GM12875 (cell line): ENCODE results near the gene BNC2.

Experiments
- H3K4me3 ChIP-seq: one replicate; pipeline ENCODE4 v1.5.1; 2011; ENCODE audit warnings: low read depth, low read length, control low read depth
- CTCF ChIP-seq: IDR thresholded peaks from 2 replicates; pipeline ENCODE4 v1.5.1; 2011; ENCODE audit warnings: low read depth, mild to moderate bottlenecking, control low read depth, inconsistent platforms, low read length, moderate library complexity, borderline replicate concordance; ENCODE audit not compliant: insufficient read depth

Gene BNC2

DNA sequence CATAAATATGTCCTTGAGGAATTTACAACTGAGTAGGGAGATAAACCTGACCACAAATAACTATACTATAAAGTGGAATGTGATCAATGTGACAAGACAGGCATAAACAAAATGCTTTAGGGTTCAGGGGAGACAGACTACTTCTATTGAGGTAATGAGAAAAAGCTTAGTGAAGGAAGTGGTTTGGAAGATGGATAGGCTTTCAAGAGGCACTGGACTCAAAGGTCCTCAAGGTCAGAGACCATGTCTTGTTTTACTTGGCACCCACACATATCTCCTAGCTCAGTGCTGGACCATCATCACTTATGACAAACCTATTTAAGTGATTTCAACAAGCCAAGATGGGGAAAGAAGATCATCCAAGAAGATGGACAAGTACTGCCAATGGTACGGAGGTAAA, 257.8 kb downstream of the BNC2 start:
- no peak for TF ChIP-seq CTCF
- no peak overlapping the region for H3K4me3 ChIP-seq

DNA sequence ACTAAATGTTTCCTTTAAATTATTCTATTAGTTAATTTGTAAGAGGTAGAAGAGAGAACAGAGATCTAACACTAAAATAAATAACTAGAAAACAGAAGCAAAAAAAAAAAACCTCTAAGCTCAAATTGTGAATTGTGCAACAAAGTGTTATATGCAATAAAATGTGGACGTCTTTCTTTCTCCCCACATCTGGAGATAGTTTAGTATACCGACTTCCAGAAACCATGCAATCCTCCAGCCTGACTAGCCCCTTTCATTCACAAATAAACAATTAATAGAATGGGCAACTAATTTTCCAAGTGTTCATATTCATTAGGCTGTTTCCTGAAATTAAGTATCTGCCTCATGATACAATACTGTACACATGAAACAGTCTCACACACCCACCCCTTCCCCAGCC, 258.5 kb downstream of the BNC2 start:
- H3K4me3 ChIP-seq = no peak overlapping the region
- TF ChIP-seq CTCF = no peak

- TF ChIP-seq CTCF = no peak
- no peak overlapping the region for H3K4me3 ChIP-seq
Observed at GRCh38 chr9:16611001-16611400, 259.5 kb downstream of the BNC2 start.

GRCh38 chr9:16610538-16610937, 259.9 kb downstream of the BNC2 start:
- no peak for TF ChIP-seq CTCF
- H3K4me3 ChIP-seq = no peak overlapping the region

- no peak for TF ChIP-seq CTCF
- H3K4me3 ChIP-seq = no peak overlapping the region
Observed at GRCh38 chr9:16608906-16609305, 261.6 kb downstream of the BNC2 start.

GRCh38 chr9:16602494-16602893, 268.0 kb downstream of the BNC2 start:
- no peak for TF ChIP-seq CTCF

DNA sequence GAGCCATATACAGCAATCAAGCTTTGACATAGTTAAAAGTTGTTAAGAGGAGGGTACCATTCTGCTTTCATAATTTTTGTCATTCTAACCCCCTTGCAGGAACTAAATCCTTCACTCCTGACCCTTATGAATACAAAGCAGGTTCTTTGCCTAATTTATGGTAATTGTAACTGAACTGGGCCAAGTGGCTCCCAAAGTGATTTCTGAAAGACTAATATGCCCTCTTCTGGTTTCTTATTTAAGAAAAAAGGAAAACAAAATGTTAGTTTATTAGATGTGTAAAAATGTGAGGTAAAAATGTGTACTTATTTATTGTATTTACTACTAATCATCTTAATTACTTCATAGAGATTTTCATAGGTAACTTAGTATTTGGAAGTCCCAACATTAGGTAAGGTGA, 268.5 kb downstream of the BNC2 start:
- H3K4me3 ChIP-seq = no peak overlapping the region
- no peak for TF ChIP-seq CTCF

More at GRCh38 chr9:16602494-16602893, 268.0 kb downstream of the BNC2 start:
- H3K4me3 ChIP-seq = no peak overlapping the region
